ENCODE data around the gene NME5.
A peak's percentile ranks its signal among the peaks of the same experiment; 100 is the strongest.
"Not testable (repeated sequence)": the region's sequence is repeated elsewhere in the genome, so short reads cannot be mapped to it uniquely, and the experiment has no call there.

The NME5 gene

DNA sequence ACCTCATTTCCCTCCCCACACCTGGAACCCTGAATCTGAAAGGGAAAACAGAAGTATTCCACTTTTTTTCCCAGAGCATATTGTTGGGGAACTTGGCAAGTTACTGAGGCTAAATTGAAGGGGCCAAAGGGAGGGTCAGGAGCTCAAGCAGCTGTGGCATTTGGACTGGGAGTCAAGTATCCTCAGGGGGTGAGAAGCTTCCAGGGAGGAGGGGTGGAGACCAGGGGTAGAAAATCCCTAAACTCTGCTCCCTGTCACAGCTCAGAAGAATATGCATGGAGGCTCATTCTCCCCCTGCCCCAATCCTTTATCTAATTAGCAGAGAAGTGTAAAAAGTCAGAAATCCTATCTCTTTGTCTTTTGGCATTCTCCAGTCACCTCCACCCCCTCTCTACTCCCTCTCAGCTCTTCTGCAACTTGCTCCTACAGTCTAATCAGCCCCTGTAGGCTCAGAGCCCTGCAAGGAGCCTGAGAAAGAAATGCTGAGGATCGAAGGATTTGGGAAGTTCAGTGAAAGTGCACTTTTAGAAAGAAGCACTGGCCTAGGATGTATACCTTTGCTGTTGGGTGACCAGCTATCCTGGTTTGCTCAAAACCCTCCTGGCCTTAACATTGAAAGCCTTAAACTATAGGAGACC lies 61.1 kb downstream of the NME5 start:
- no peak for DNase-seq (ENCODE audit: low read depth in 2 of 2)

- DNase-seq (ENCODE audit: low read depth in 2 of 2), result peak; percentile 7 to 45
These were observed 62.0 kb downstream of the NME5 start for GRCh38 chr5:138077064-138077696.

- not testable (repeated sequence) for DNase-seq (ENCODE audit: low read depth in 2 of 2)
These were observed 69.2 kb downstream of the NME5 start for GRCh38 chr5:138070026-138070425.

GRCh38 chr5:138068742-138069600 lies 70.3 kb downstream of the NME5 start:
- DNase-seq (ENCODE audit: low read depth in 2 of 2), result peak; percentile 42 to 80

DNA sequence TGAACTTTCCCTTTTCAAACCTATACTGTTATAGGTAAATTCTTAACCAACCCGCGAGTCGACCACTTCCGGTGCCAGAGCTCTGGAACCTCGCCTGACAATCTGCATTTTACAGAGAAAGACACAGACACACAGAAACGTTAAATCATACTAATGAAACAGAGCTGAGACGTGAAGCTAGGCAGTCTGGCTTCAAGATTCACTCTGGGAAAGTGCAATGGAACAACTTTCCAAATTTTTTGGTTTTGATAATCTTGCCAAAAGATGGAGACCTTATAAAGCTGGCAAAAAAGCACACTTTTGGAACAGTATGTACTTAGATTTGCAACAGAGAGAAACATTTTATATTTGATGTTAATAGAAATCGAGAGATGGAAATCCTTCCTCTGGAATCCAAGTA lies 71.3 kb downstream of the NME5 start:
- DNase-seq (ENCODE audit: low read depth in 2 of 2), result no peak
